ENCODE measurements around the gene ZNF230. TPM values are rescaled to one million over a fixed set of nuclear protein-coding genes. Genes with fewer than 3 reads are reported as not detected.

The ZNF230 gene
- total RNA-seq, 1 donor from 2014 or later = 15.0 TPM

- CTCF ChIA-PET = no interaction called here
- POLR2A ChIA-PET = no interaction called here
These were observed 53.1 kb downstream of the ZNF230 start for GRCh38 chr19:44055870-44056269.

DNA sequence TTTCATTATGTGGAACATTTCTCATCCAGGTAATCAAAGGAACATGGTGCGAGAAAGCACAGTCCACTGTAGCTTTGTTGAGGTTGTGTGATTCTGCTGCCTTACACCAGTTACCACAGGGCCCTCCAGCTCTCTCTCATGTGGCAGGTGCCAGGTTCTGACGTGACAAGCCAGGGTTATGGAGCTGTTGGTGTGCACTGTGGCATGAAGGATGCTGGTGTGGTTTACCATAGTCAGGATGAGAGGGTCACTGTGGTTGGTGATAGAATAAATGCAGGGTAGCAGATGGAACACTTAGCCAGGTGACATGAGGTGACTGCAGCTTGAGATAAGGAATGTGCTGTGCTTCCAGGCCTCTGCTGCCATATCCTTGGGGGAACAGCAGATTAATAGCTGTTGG lies 56.5 kb downstream of the ZNF230 start:
- intact Hi-C loops (cut with micrococcal nuclease) = no loop called here
- H3K9me3 Mint-ChIP-seq = peaks cover 22% of the 10 kb centered on the region
- no peaks in the 10 kb centered on the region for H3K27me3 Mint-ChIP-seq
- no peak overlapping the region for H3K4me3 Mint-ChIP-seq
- POLR2A ChIA-PET = no interaction called here
- ATAC-seq (ENCODE audit: low read depth) = no peak
- CTCF ChIA-PET = no interaction called here
- no peak for TF ChIP-seq CTCF (IDR thresholded peaks at IDR 0.05)
- H3K4me1 Mint-ChIP-seq = no peaks in the 10 kb centered on the region
- DNase-seq = no peak
- H3K36me3 Mint-ChIP-seq (ENCODE audit: low read depth) = peaks cover 78% of the 10 kb centered on the region
- no peak overlapping the region for H3K27ac Mint-ChIP-seq

More at GRCh38 chr19:44055870-44056269, 53.1 kb downstream of the ZNF230 start:
- no peak overlapping the region for H3K27ac Mint-ChIP-seq
- no peaks in the 10 kb centered on the region for H3K27me3 Mint-ChIP-seq
- no peak overlapping the region for H3K4me3 Mint-ChIP-seq
- DNase-seq = no peak
- intact Hi-C loops (cut with micrococcal nuclease) = no loop called here
- TF ChIP-seq CTCF (IDR thresholded peaks at IDR 0.05) = no peak
- peaks cover 61% of the 10 kb centered on the region for H3K36me3 Mint-ChIP-seq (ENCODE audit: low read depth)
- no peak for ATAC-seq (ENCODE audit: low read depth)
- H3K9me3 Mint-ChIP-seq = peaks cover 21% of the 10 kb centered on the region
- H3K4me1 Mint-ChIP-seq = peaks cover 24% of the 10 kb centered on the region

- H3K9me3 Mint-ChIP-seq = peaks cover 19% of the 10 kb centered on the region
- no peaks in the 10 kb centered on the region for H3K27me3 Mint-ChIP-seq
- H3K36me3 Mint-ChIP-seq (ENCODE audit: low read depth) = peaks cover 73% of the 10 kb centered on the region
- no peak overlapping the region for H3K27ac Mint-ChIP-seq
- intact Hi-C loops (cut with micrococcal nuclease) = no loop called here
- H3K4me3 Mint-ChIP-seq = no peak overlapping the region
- POLR2A ChIA-PET = no interaction called here
- H3K4me1 Mint-ChIP-seq = no peaks in the 10 kb centered on the region
- no peak for TF ChIP-seq CTCF (IDR thresholded peaks at IDR 0.05)
- CTCF ChIA-PET = no interaction called here
- DNase-seq (no peak), ATAC-seq (ENCODE audit: low read depth) (no peak)
These were observed 58.3 kb downstream of the ZNF230 start for GRCh38 chr19:44061038-44061437.

Other genes with a start within 250 kb of the ZNF230 start
- gene SMG9, start 248.0 kb upstream of the ZNF230 start, total RNA-seq = 91.2 and 105 TPM in 2 replicates
- gene KCNN4, start 222.0 kb upstream of the ZNF230 start, total RNA-seq = 137 and 154 TPM in 2 replicates
- 0.44 TPM in 1 of 2 replicates, not detected in the other for gene LYPD5, start 200.5 kb upstream of the ZNF230 start, total RNA-seq
- 10.4 and 13.0 TPM in 2 replicates for gene ZNF283, start 175.6 kb upstream of the ZNF230 start, total RNA-seq
- gene ZNF404, start 119.0 kb upstream of the ZNF230 start, total RNA-seq = 1.7 and 1.9 TPM in 2 replicates
- 17.2 and 19.1 TPM in 2 replicates for gene ZNF45, start 67.7 kb upstream of the ZNF230 start, total RNA-seq
- 2.6 TPM in 2 replicates for gene ZNF221, start 51.7 kb upstream of the ZNF230 start, total RNA-seq
- gene ZNF155, start 18.8 kb upstream of the ZNF230 start, total RNA-seq = 7.0 and 9.4 TPM in 2 replicates
- gene ZNF222, start 22.4 kb downstream of the ZNF230 start, total RNA-seq = 6.0 and 6.7 TPM in 2 replicates
- 3.6 and 4.5 TPM in 2 replicates for gene ZNF223, start 49.1 kb downstream of the ZNF230 start, total RNA-seq
- gene ZNF284, start 69.2 kb downstream of the ZNF230 start, total RNA-seq = 2.1 and 2.3 TPM in 2 replicates
- 49.2 and 53.3 TPM in 2 replicates for gene ZNF224, start 91.4 kb downstream of the ZNF230 start, total RNA-seq
- 7.9 and 9.2 TPM in 2 replicates for gene ZNF225, start 110.4 kb downstream of the ZNF230 start, total RNA-seq
- gene ZNF234, start 138.6 kb downstream of the ZNF230 start, total RNA-seq = 14.8 and 18.8 TPM in 2 replicates
- gene ZNF226, start 162.1 kb downstream of the ZNF230 start, total RNA-seq = 37.7 and 38.3 TPM in 2 replicates
- 33.1 and 36.9 TPM in 2 replicates for gene ZNF227, start 209.6 kb downstream of the ZNF230 start, total RNA-seq

Data from activated B cell treated with CpG ODN at 0.5 μM for 24 hours (primary cell).